GM23338 (cell line): ENCODE measurements around the gene TRMT6. TPM values are rescaled to one million over a fixed set of nuclear protein-coding genes. Genes with fewer than 3 reads are reported as not detected.

Source experiments
- ATAC-seq: fragments of 200-7000 bp; cut with Tn5 transposase; 3 replicates; pipeline ENCODE4 v1.9.1; 2020
- DNase-seq: peaks from one replicate; pipeline ENCODE4 v3.0.0-alpha.2; 2015; ENCODE audit warnings: low spot score
- H2AFZ ChIP-seq: fragments of 200-600 bp; sonication (generic); 2 replicates; pipeline ENCODE4 v1.8.0; 2016; ENCODE audit warnings: antibody characterized with exemption, mild to moderate bottlenecking, moderate library complexity
- H3F3A ChIP-seq: fragments of 200-600 bp; sonication (generic); replicated peaks from 2 replicates; pipeline ENCODE4 v1.8.0; 2017; ENCODE audit warnings: antibody characterized with exemption, mixed run types, low read depth
- H3K27ac ChIP-seq: fragments of 200-600 bp; sonication (generic); 2 replicates; pipeline ENCODE4 v1.6.1; 2016; ENCODE audit warnings: low read depth
- H3K27me3 ChIP-seq: fragments of 200-600 bp; sonication (generic); 2 replicates; pipeline ENCODE4 v1.8.0; 2016; ENCODE audit warnings: mild to moderate bottlenecking, mixed run types, moderate library complexity; ENCODE audit not compliant: insufficient read depth
- H3K36me3 ChIP-seq: fragments of 200-600 bp; sonication (generic); 2 replicates; pipeline ENCODE4 v1.8.0; 2016; ENCODE audit warnings: mild to moderate bottlenecking; ENCODE audit not compliant: insufficient read depth
- H3K4me1 ChIP-seq: fragments of 200-600 bp; sonication (generic); 2 replicates; pipeline ENCODE4 v1.8.0; 2016; ENCODE audit warnings: mild to moderate bottlenecking, moderate library complexity; ENCODE audit not compliant: insufficient read depth
- H3K4me2 ChIP-seq: fragments of 200-600 bp; sonication (generic); 2 replicates; pipeline ENCODE4 v1.7.1; 2017; ENCODE audit warnings: mixed run types
- H3K4me3 ChIP-seq: fragments of 200-600 bp; sonication (generic); 2 replicates; pipeline ENCODE4 v1.6.1; 2016; ENCODE audit warnings: mixed run types
- H3K79me2 ChIP-seq: fragments of 200-600 bp; sonication (generic); replicated peaks from 2 replicates; pipeline ENCODE4 v1.8.0; 2017; ENCODE audit warnings: mild to moderate bottlenecking; ENCODE audit not compliant: insufficient read depth
- H3K9me2 ChIP-seq: fragments of 200-600 bp; sonication (generic); 2 replicates; pipeline ENCODE4 v1.8.0; 2017; ENCODE audit not compliant: insufficient read depth
- H4K20me1 ChIP-seq: fragments of 200-600 bp; sonication (generic); replicated peaks from 2 replicates; pipeline ENCODE4 v1.8.0; 2017; ENCODE audit warnings: mild to moderate bottlenecking; ENCODE audit not compliant: insufficient read depth
- H3K27ac Mint-ChIP-seq: 2 replicates; pipeline ENCODE4 v1.8.0; 2020; ENCODE audit warnings: inconsistent platforms, mild to moderate bottlenecking, moderate library complexity, mixed read lengths
- H3K27me3 Mint-ChIP-seq: 3 replicates; pipeline ENCODE4 v1.8.0; 2022; ENCODE audit warnings: low read depth, mild to moderate bottlenecking, moderate library complexity, mixed read lengths, inconsistent platforms; ENCODE audit not compliant: insufficient read depth, poor library complexity
- H3K36me3 Mint-ChIP-seq: 3 replicates; pipeline ENCODE4 v1.8.0; 2021; ENCODE audit warnings: low read depth, mild to moderate bottlenecking, inconsistent platforms, moderate library complexity, mixed read lengths
- H3K4me1 Mint-ChIP-seq: 3 replicates; pipeline ENCODE4 v1.8.0; 2020; ENCODE audit warnings: mild to moderate bottlenecking, inconsistent platforms, mixed read lengths
- H3K4me3 Mint-ChIP-seq: 3 replicates; pipeline ENCODE4 v1.8.0; 2021; ENCODE audit warnings: moderate library complexity, mild to moderate bottlenecking, inconsistent platforms, mixed read lengths
- H3K9me3 Mint-ChIP-seq: 3 replicates; pipeline ENCODE4 v1.8.0; 2020; ENCODE audit warnings: moderate library complexity, mild to moderate bottlenecking, inconsistent platforms, mixed read lengths
- CREB1 ChIP-seq: fragments of 250-450 bp; sonication (Bioruptor Pico); IDR thresholded peaks from 2 replicates; pipeline ENCODE4 v1.5.0; 2020; ENCODE audit warnings: low read depth, mild to moderate bottlenecking, moderate library complexity
- EZH2 ChIP-seq: fragments of 200-600 bp; sonication (generic); IDR thresholded peaks from one replicate; pipeline ENCODE4 v1.8.0; 2017; ENCODE audit warnings: antibody characterized with exemption, mild to moderate bottlenecking, low read depth; ENCODE audit not compliant: unreplicated experiment
- EZH2phosphoT487 ChIP-seq: fragments of 200-600 bp; sonication (generic); IDR thresholded peaks from one replicate; pipeline ENCODE4 v1.8.1; 2018; ENCODE audit warnings: antibody characterized with exemption; ENCODE audit not compliant: unreplicated experiment
- JUNB ChIP-seq: IDR thresholded peaks from one replicate; pipeline ENCODE4 v1.6.1; 2016; ENCODE audit warnings: antibody characterized with exemption; ENCODE audit not compliant: unreplicated experiment
- POLR2AphosphoS5 ChIP-seq: IDR thresholded peaks from 2 replicates; pipeline ENCODE4 v1.6.1; 2016; ENCODE audit warnings: antibody characterized with exemption, low read depth
- STAT1 ChIP-seq: IDR thresholded peaks from one replicate; pipeline ENCODE4 v1.6.1; 2016; ENCODE audit warnings: antibody characterized with exemption; ENCODE audit not compliant: unreplicated experiment
- ZNF114 ChIP-seq: fragments of 250-450 bp; sonication (Bioruptor Pico); IDR thresholded peaks from 2 replicates; pipeline ENCODE4 v1.5.0; 2020; ENCODE audit warnings: mild to moderate bottlenecking, moderate library complexity
- ZNF331 ChIP-seq: fragments of 250-450 bp; sonication (Bioruptor Pico); IDR thresholded peaks from 2 replicates; pipeline ENCODE4 v1.5.0; 2020; ENCODE audit warnings: low read depth, mild to moderate bottlenecking, moderate library complexity
- polyA plus RNA-seq: library from polyadenylated mRNA; unstranded; fragments of >200 nt; fragmentation: Nextera tagmentation; extraction: Ambion mirVana; gene quantifications from 2 replicates; pipeline ENCODE4 v1.2.1, GENCODE V29; 2016
- total RNA-seq: library from RNA; depleted of rRNA; stranded (reverse); fragments of >200 nt; shearing (Covaris generic); gene quantifications from 2 replicates; pipeline ENCODE4 v1.2.3, GENCODE V29; 2014
- TF ChIP-seq, protein P1 (sequence below), 2 experiments: fragments of 200-600 bp in 1 of 2; sonication (generic) in 1 of 2; conservative IDR thresholded peaks; 2 replicates each; pipeline versions ENCODE4 v1.5.1 to v1.6.1; 2016 to 2017; ENCODE audit warnings: antibody characterized with exemption in 2 of 2, low read depth in 2 of 2, mild to moderate bottlenecking in 2 of 2, moderate library complexity in 1 of 2
- TF ChIP-seq, protein P2 (sequence below): IDR thresholded peaks from 2 replicates; pipeline ENCODE4 v1.6.1; 2016; ENCODE audit warnings: antibody characterized with exemption
- TF ChIP-seq, protein P3 (sequence below): IDR thresholded peaks from one replicate; pipeline ENCODE4 v1.6.1; 2018; ENCODE audit warnings: antibody characterized with exemption; ENCODE audit not compliant: unreplicated experiment

The TRMT6 gene
- total and polyA plus RNA-seq, 2 experiments from 2014 or later = 15.5 to 26.3 TPM

GRCh38 chr20:5893052-5893451 lies 57.3 kb downstream of the TRMT6 start:
- Histone ChIP-seq H3K79me2 (no peaks in the 10 kb centered on the region), H3F3A (no peaks in the 10 kb centered on the region), H3K27ac (no peak overlapping the region), H3K4me2 (no peak overlapping the region), H4K20me1 (no peaks in the 10 kb centered on the region), H3K4me3 (no peak overlapping the region), H3K4me1 (no peaks in the 10 kb centered on the region), H3K36me3 (no peaks in the 10 kb centered on the region), H3K9me2 (no peaks in the 10 kb centered on the region), H3K27me3 (no peaks in the 10 kb centered on the region), H2AFZ (no peak overlapping the region)
- ATAC-seq (no peak), DNase-seq (no peak)
- no peaks in the 10 kb centered on the region for H3K36me3 Mint-ChIP-seq
- H3K27ac Mint-ChIP-seq = no peak overlapping the region
- H3K4me1 Mint-ChIP-seq = no peaks in the 10 kb centered on the region
- TF ChIP-seq ZNF331 (CRISPR knock-in tag) (no peak), ZNF114 (CRISPR knock-in tag) (no peak), JUNB (no peak), CREB1 (CRISPR knock-in tag) (no peak), EZH2phosphoT487 (no peak), POLR2AphosphoS5 (no peak), EZH2 (no peak), STAT1 (no peak)
- TF ChIP-seq, protein P1, sequence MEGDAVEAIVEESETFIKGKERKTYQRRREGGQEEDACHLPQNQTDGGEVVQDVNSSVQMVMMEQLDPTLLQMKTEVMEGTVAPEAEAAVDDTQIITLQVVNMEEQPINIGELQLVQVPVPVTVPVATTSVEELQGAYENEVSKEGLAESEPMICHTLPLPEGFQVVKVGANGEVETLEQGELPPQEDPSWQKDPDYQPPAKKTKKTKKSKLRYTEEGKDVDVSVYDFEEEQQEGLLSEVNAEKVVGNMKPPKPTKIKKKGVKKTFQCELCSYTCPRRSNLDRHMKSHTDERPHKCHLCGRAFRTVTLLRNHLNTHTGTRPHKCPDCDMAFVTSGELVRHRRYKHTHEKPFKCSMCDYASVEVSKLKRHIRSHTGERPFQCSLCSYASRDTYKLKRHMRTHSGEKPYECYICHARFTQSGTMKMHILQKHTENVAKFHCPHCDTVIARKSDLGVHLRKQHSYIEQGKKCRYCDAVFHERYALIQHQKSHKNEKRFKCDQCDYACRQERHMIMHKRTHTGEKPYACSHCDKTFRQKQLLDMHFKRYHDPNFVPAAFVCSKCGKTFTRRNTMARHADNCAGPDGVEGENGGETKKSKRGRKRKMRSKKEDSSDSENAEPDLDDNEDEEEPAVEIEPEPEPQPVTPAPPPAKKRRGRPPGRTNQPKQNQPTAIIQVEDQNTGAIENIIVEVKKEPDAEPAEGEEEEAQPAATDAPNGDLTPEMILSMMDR (conservative IDR thresholded peaks at IDR 0.05; ENCODE audit: low read depth in 2 of 2) = no peak
- TF ChIP-seq, protein P2, sequence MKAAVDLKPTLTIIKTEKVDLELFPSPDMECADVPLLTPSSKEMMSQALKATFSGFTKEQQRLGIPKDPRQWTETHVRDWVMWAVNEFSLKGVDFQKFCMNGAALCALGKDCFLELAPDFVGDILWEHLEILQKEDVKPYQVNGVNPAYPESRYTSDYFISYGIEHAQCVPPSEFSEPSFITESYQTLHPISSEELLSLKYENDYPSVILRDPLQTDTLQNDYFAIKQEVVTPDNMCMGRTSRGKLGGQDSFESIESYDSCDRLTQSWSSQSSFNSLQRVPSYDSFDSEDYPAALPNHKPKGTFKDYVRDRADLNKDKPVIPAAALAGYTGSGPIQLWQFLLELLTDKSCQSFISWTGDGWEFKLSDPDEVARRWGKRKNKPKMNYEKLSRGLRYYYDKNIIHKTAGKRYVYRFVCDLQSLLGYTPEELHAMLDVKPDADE = no peak
- TF ChIP-seq, protein P3, sequence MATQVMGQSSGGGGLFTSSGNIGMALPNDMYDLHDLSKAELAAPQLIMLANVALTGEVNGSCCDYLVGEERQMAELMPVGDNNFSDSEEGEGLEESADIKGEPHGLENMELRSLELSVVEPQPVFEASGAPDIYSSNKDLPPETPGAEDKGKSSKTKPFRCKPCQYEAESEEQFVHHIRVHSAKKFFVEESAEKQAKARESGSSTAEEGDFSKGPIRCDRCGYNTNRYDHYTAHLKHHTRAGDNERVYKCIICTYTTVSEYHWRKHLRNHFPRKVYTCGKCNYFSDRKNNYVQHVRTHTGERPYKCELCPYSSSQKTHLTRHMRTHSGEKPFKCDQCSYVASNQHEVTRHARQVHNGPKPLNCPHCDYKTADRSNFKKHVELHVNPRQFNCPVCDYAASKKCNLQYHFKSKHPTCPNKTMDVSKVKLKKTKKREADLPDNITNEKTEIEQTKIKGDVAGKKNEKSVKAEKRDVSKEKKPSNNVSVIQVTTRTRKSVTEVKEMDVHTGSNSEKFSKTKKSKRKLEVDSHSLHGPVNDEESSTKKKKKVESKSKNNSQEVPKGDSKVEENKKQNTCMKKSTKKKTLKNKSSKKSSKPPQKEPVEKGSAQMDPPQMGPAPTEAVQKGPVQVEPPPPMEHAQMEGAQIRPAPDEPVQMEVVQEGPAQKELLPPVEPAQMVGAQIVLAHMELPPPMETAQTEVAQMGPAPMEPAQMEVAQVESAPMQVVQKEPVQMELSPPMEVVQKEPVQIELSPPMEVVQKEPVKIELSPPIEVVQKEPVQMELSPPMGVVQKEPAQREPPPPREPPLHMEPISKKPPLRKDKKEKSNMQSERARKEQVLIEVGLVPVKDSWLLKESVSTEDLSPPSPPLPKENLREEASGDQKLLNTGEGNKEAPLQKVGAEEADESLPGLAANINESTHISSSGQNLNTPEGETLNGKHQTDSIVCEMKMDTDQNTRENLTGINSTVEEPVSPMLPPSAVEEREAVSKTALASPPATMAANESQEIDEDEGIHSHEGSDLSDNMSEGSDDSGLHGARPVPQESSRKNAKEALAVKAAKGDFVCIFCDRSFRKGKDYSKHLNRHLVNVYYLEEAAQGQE = no peak
- H3K9me3 Mint-ChIP-seq = no peaks in the 10 kb centered on the region
- H3K4me3 Mint-ChIP-seq = no peak overlapping the region
- peaks cover 4% of the 10 kb centered on the region for H3K27me3 Mint-ChIP-seq
